Effector memory CD4-positive, alpha-beta T cell (primary cell): ENCODE measurements around the gene LDHB.
"Not testable (repeated sequence)": the region's sequence is repeated elsewhere in the genome, so short reads cannot be mapped to it uniquely, and the experiment has no call there.

Experiments used
- DNase-seq, 3 donors: peaks; one replicate each; pipeline ENCODE4 v3.0.0-alpha.2; 2020
- H3K27ac ChIP-seq: 2 replicates; pipeline ENCODE4 v1.7.0; 2013; ENCODE audit warnings: mild to moderate bottlenecking, low read length, moderate library complexity; ENCODE audit not compliant: insufficient read depth, poor library complexity, severe bottlenecking
- H3K27me3 ChIP-seq: replicated peaks from 2 replicates; pipeline ENCODE4 v1.7.0; 2013; ENCODE audit warnings: mild to moderate bottlenecking, low read length; ENCODE audit not compliant: insufficient read depth, control insufficient read depth, poor library complexity, severe bottlenecking
- H3K36me3 ChIP-seq: 2 replicates; pipeline ENCODE4 v1.7.0; 2013; ENCODE audit warnings: mild to moderate bottlenecking, low read length, moderate library complexity; ENCODE audit not compliant: control insufficient read depth, insufficient read depth
- H3K4me1 ChIP-seq: 2 replicates; pipeline ENCODE4 v1.7.0; 2013; ENCODE audit warnings: low read length, mild to moderate bottlenecking; ENCODE audit not compliant: control insufficient read depth, insufficient read depth, poor library complexity, severe bottlenecking
- H3K4me3 ChIP-seq: 2 replicates; pipeline ENCODE4 v1.7.0; 2013; ENCODE audit warnings: low read length, low read depth, mild to moderate bottlenecking; ENCODE audit not compliant: insufficient read depth, poor library complexity, severe bottlenecking
- H3K9me3 ChIP-seq: 2 replicates; pipeline ENCODE4 v1.7.0; 2013; ENCODE audit warnings: mild to moderate bottlenecking, low read length, moderate library complexity; ENCODE audit not compliant: control insufficient read depth

LDHB gene

DNA sequence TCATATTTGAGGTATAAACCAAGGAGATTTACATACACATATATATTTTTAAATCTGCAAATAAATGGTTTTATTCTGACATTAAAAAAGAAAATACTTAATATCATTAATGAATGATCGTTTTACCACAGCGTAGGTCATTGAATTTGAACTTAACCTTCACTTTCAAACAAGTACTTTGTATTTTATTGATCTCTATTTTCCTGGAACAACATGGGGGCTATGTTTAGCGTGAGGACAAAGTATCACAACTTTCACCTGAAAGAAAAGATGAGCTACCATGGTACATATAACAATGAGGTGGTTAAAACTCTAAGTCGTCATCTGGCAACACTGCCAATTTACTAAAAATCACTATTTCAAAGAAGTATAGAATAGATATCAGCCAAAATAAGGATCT, 59.0 kb downstream of the LDHB start:
- Histone ChIP-seq H3K4me1 (no peaks in the 10 kb centered on the region), H3K9me3 (no peaks in the 10 kb centered on the region), H3K27me3 (no peaks in the 10 kb centered on the region), H3K4me3 (no peak overlapping the region), H3K36me3 (no peaks in the 10 kb centered on the region), H3K27ac (no peak overlapping the region)
- no peak for DNase-seq

DNA sequence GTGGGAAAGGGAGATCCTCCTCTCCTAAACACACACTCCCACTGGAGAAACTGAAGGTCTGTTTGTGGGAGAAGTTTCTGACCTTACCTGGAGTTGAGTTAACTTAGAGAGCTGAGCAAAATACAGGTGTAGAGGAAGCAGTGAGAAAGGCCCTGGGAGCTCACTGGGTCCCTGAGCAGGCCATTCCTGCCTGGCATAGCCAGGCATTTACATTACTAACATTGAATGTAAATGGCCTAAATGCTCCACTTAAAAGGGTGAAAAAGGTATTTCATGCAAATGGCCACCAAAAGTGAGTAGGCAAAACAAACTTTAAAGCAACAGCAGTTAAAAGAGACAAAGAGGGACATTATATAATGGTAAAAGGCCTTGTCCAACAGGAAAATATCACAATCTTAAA, 62.3 kb downstream of the LDHB start:
- not testable (repeated sequence) for H3K27me3 ChIP-seq, H3K36me3 ChIP-seq, DNase-seq, H3K4me3 ChIP-seq, H3K9me3 ChIP-seq, H3K27ac ChIP-seq, H3K4me1 ChIP-seq

DNA sequence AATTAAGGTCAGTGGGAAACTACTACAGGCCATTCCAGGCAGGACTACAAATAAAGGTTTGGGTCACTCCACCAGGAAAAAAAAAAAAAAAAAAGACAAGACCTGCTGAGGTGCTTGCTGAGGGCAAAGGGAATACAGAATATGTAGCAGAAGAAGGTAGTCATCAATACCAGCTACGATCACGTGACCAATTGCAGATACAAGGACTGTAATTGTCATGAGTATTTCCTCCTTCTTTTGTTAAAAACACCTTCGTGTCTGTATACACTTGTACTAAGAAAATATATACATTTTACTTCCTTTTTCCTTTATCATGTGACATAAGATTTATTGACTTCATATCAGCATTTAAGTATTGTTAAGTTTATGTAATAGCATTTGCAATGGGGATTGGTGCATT, 72.2 kb downstream of the LDHB start:
- no peaks in the 10 kb centered on the region for H3K9me3 ChIP-seq
- no peak overlapping the region for H3K4me3 ChIP-seq
- H3K4me1 ChIP-seq = no peaks in the 10 kb centered on the region
- H3K27ac ChIP-seq = no peak overlapping the region
- no peaks in the 10 kb centered on the region for H3K27me3 ChIP-seq
- no peak for DNase-seq
- no peaks in the 10 kb centered on the region for H3K36me3 ChIP-seq
